Epidermal melanocyte (primary cell): ENCODE data around the gene GET4.

Experiments used
- DNase-seq: peaks from one replicate; pipeline ENCODE4 v3.0.0; 2011; ENCODE audit warnings: low spot score; ENCODE audit not compliant: insufficient read length

GET4 gene

DNA sequence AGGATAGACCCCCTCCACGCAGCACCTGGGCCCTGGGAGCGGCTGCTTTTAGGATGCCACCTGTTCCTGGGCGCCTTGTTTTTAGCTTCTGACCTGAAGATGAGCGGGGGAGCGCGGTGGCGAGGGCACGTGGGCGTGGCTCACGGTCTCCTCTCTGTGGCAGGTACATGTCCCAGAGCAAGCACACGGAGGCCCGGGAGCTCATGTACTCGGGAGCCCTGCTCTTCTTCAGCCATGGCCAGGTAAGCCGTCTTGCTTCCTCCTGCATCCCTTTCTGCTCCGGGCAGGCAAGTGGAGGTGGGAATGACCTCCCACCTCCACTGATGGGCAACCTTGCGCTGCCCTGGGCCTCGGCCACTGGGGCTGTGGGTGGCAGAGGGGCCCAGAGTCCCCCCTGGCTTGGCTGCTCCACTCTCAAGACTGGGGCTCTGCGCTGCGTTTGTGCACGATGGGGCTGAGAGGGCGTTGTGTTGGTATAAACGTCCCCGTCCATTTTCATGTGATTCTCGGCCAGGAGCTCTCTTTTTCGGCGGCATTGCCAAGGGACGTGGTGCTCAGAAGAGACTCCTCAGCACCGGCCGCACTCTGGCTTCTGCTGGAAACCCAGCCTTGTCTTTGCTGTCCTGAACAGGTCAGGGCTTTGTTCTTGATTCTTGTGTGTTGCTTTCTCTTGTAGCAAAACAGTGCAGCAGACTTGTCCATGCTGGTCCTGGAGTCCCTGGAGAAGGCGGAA lies 9.7 kb downstream of the GET4 start:
- DNase-seq = no peak

DNA sequence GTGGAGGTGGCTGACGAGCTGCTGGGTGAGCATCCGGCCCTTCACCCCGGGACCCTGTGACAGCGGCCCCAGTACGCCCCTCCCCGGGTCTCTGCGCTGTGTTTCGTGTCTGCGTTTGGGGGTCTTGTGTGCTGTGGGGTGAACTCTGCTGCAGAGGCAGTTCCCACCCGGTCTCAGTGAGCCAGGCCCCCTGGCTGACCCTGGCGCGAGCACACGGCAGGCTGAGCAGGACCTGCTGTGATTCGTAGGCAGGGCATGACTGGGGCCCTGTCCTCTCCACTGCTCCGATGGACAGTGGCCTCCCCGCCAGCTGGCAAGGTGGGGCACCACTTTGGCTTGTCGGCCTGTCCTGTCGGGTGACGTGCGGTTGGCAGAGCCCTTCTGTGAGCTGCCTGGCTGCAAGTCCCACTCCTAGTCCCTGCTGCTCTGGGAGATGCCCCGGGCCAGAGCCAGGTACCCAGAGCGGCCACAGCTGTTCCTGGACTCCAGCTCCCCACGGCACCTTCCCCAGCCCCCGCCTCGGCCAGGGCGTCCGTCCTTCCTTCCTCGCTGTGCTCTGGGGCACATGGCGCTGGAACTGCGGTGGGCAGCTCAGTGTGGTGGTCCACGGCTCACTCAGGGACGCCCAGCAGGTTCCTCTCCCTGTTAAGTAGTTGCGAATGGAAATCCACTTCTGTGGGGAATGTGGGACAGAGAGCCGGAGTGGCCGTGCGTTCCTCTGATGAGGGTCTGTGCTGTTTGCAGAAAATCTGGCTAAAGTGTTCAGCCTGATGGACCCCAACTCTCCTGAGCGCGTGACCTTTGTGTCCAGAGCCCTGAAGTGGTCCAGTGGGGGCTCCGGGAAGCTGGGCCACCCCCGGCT lies 10.5 kb downstream of the GET4 start:
- DNase-seq = no peak

DNA sequence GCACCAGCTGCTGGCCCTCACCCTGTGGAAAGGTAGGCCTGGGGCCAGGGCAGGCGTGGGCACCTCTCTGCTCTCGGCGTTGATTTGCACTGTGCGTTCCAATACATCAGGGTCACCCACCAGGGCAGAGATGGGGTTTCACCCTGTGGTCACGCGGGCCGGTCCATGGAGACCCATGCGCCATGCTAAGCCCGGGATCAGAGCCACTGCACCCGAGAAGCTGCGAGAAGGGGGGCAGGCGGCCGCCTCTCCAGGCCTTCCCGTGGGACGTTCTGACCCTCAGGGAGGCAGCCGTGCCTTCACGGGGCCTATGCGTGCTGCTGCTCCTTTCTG lies 11.1 kb downstream of the GET4 start:
- no peak for DNase-seq

DNA sequence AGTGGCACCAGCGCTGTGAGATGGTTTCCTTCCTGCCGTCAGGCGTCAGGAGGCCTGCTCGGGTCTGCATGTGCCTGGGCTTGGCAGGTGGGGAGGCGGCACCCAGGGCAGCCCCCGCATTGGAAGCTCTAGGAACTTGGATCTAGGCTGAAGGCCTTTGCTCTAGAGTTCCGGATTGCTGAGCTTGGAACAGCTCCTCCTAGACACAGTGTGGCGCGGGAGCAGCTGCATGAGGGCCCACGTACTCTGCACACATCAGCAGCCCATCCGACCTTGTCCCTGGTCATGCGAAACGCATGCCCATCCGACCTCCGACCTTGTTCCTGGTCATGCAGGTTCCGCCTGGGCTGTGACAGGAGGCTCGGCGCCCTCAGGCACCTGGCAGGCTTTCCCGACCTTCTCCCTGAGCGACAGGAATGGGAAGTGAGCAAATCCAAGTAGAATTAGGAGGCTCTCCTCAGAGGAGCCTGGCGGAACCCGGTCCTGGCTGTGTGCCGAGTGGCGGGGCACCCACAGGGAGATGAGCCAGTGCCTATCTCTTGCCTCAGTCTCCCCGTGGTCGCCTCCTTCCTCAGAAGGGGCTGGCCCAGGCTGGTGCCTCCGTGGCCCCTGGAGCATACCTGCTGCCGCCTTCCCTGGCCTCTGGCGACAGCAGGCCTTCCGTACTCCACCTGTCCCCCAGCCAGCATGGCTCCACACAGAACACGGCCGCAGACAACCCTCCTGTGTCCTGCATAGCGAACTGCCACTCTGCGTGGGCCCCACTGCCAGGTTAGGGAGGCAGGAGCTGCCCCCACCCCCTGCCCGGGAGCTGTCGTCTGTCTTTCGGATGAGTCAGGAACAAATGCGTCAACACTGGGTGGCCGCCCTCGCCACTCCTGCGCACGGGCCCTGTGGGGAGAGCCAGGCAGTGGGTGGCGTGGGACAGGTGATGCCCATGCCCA lies 12.0 kb downstream of the GET4 start:
- no peak for DNase-seq

DNA sequence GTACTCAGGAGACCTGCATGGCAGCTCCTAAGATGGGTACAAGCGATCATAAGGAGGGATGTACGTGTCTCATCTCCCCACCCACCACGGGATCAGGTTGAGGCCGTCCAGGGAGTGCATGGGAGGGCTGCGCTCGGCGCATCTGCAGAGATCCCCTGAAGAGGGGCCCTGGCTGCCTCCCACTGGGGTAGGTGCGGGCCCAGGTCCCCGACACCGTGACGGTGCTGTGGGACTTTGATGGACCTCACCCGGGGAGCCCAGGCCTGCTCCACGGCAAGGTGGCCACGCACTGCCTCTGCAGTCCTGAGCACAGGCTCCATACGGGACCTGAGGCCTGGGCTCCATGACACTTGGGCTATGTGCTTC lies 12.7 kb downstream of the GET4 start:
- DNase-seq = no peak

DNA sequence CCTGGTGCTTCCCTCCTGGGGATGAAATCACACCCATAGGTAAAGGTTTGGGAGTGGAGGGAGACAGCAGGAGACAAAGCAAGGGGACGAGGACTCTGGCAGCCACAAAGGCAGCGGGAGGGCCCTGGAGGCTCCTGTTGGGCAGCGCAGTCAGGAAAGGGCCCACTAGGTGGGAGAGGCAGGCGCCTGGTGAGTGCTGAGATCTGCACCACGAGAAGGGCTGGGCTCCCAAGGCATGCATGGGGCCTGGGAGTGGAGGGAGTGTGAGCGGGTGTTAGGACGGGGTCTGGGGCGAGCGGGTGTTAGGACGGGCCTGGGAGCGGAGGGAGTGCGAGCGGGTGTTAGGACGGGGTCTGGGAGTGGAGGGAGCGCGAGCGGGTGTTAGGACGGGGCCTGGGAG lies 13.0 kb downstream of the GET4 start:
- no peak for DNase-seq

DNA sequence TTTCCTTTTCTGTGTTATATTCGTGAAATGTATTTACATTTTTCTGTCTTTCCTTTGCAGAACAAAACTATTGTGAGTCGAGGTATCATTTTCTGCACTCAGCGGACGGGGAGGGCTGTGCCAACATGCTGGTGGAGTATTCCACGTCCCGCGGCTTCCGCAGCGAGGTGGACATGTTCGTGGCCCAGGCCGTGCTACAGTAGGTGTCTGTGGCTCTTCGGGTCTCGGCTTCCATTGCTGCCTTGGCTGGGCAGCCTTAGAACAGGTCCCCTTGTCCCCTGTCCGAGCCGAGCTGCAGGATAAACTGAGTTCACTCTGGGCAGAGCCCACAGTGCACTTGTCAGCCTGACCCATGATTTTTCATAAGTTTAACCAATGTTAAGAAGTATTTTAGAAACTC lies 14.5 kb downstream of the GET4 start:
- no peak for DNase-seq

DNA sequence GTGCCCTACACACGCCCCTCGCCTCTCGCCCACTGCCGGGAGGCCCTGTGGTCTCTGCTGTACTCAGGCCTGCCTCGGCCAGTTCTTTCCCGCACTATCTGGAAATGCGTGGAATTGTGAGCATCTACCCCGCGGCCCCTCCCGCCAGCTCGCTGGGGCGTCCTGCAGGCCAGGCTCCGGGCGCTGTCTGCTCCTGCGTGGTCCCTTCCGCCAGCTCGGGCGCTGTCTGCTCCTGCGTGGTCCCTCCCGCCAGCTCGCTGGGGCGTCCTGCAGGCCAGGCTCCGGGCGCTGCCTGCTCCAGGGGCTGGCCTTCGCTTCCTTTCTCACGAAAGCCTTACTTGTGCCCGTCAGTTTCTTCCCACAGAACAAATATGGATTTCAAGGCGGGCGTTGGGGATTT lies 14.9 kb downstream of the GET4 start:
- DNase-seq = no peak

DNA sequence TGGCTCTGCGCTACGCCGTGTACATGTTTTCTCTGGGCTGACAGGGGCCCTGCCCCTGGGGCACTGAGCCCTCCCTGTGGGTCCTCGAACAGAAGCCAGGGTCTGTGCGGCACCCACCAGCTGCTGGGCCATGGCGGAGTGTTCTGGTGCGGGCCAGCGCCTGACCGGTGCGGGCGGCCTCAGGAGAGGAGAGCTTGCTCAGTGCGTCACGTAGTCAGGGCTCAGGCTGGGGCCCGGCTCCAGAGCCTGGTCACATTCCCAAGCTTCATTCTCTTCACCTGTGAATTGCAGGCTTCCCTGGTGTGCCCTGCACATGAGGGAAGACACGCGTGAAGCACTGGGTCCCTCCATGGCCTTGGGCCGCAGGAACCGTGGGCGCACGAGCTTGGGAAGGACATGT lies 15.5 kb downstream of the GET4 start:
- DNase-seq = no peak

DNA sequence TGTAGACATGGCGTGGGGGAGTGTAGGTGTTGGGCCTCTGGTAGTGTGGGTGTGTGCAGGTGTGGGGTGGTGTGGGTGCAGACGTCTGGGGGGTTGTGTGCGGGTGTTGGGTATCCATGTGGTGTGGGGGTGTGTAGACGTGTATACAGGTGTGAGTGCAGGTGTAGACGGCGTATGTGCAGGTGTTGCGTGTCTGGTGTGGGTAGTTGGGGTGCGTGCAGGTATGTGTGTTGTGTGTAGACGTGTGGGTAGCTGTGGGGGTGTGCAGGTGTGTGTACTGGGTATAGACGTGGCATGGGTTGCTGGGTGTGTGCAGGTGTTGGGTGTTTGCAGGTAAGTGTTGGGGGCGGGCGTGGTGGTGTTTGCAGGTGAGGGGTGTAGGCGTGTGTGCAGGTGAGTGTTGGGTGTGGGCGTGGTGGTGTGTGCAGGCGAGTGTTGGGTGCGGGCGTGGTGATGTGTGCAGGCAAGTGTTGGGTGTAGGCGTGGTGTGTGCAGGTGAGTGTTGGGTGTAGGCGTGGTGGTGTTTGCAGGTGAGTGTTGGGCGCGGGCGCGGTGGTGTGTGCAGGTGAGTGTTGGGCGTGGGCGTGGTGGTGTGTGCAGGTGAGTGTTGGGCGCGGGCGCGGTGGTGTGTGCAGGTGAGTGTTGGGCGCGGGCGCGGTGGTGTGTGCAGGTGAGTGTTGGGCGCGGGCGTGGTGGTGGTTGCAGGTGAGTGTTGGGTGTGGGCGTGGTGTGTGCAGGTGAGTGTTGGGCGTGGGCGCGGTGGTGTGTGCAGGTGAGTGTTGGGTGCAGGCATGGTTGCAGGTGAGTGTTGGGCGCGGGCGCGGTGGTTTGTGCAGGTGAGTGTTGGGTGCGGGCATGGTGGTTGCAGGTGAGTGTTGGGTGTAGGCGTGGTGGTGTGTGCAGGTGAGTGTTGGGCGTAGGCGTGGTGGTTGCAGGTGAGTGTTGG lies 16.6 kb downstream of the GET4 start:
- DNase-seq = no peak

DNA sequence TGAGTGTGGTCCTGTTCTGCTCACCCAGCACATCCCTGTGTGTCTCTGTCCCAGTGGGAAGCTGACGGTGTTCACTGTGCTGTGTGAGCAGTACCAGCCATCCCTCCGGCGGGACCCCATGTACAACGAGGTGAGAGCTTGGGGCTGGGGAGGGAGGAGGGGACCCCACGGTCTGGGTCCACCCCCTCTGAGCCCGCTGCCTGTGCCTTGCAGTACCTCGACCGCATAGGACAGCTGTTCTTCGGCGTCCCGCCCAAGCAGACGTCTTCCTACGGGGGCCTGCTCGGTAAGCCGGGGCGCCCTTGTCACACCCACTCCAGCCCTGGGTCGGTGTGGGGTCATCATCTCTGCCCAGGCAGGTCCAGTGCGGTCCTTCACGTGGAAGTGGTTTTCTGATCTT lies 17.3 kb downstream of the GET4 start:
- no peak for DNase-seq

DNA sequence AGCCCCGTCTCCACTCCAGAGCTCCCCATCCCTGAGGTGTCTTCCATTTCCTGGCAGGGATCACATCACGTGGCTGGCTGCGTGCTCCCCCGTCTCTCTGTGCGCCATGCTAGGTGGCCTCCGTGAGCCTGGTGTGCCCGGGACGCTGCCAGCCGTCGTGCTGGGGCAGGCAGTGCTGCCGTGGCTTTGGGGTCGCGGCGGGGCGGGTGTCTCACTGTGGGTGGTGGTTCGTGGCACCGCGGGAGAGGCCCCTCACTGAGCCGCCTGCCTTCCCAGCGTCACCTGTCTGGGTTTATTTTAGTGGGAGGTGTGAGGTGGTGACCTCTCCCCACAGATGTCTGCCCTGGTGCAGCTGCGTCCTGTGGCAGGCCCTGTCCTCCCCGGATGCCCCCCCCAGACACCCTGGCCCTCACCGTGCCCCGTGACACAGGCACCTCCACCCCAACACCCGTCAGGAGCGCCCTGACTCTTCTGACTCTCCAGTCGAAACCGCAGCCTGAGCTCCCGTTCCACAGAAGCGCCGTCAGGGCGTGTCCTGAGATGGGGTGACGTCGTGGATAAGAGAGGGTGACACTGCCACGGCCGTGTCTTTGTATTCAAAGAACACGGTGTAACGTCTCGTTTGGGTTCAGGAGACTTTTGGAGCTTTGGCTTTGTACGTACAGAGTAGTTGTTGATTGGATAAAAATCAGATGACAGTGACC lies 18.0 kb downstream of the GET4 start:
- no peak for DNase-seq

DNA sequence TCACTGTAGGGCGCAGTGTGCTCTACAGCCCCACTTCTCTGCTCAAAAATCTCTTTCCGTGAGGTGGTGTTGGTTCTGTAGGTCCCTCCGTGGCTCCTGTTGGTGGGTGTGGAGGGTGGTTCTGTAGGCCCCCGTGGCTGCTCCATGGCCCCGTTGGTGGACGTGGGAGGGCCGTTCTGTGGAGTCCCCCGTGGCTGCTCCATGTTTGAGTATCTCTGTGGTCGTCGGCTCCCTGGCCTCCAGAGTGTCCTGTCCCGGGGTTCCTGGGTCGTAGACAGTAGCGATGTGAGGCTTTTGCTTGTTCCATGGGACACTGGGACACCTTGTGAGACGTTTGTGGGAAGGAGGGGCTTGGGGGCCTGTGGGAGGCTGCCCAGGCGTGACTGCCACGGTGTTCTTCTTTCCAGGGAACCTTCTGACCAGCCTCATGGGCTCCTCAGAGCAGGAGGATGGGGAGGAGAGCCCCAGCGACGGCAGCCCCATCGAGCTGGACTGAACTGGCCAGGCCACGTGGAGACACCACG lies 18.6 kb downstream of the GET4 start:
- DNase-seq = no peak

DNA sequence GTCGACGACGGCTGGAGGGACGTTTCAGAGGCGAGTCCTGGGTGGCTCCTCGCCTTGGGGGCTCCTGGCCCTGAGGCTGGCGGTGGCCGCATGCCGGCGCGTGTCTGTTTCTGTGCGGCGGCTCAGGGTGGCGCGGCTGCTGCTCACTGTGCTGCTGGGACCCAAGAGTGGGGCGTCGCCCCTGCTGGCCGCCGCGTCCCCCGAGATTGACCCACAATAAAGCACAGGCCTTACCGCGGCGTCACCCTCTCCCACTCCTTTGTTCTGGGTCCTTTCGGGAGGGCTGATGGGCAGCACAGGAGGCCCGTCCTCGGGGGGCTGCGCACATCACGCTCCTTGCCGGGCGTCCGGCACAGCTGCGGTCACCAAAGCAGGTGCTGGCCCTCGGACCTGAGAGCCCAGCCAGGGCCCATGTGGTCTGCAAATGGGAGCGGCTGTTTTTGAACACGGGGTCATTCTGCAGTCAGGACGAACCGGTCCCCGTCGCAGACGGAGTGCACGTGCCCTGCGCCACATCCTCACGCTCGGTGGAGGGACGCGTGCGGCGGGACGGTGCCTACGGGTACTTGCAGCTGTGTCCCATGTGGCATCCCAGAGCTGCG lies 19.2 kb downstream of the GET4 start:
- DNase-seq = no peak

DNA sequence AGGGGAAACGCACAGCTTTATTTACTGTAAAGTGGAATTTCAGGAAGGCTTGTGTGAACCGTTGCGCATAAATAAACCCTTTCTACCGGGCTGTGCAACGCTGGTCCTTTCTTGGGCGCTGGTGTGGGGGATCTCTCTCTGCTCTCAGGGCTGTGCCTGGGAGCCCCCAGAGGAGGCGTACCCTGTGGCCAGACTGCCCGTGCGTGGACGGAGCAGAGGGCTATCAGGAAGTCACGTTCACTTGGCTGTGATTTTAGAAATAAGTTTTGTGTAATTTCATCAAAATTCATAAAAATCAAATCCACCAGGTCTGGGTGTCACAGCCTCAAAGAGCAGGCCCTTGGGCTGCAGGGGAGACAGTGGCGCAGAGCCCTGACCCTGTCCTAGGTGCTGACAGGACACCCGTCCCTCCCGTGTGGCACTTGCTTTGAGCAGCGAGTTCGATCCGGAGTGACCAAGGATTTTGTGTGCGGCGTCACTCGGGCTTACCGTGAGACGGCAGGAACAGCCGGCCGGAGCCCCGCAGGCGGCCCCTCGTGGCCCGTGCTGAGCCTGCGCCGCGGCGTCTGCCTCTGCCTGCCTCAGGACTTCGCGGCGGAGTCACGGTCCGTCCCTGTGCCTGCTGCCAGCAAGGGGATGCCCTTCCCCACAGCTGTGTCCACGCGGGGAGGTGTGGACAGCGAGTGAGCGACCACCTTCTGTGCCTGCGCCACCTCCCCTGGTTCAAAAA lies 20.2 kb downstream of the GET4 start:
- DNase-seq = no peak

DNA sequence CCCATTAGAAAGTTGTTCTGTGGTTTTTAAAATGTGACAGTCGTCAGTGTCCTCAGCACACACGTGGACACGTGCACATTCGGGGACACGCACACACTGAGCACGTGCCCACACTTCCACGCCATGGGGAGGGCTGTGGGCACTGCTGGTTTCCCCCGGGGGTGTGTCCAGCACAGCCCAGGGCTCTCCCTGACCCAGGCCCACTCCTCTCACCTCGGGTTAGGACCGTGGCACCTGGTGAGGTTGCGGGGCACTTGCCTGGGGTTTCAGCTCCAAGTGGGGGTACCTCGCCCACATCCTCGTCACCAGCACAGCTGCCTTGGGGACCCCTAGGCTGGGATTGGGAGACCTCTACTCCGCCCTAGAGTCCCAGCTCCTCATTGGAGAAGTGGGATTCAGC lies 20.7 kb downstream of the GET4 start:
- no peak for DNase-seq

DNA sequence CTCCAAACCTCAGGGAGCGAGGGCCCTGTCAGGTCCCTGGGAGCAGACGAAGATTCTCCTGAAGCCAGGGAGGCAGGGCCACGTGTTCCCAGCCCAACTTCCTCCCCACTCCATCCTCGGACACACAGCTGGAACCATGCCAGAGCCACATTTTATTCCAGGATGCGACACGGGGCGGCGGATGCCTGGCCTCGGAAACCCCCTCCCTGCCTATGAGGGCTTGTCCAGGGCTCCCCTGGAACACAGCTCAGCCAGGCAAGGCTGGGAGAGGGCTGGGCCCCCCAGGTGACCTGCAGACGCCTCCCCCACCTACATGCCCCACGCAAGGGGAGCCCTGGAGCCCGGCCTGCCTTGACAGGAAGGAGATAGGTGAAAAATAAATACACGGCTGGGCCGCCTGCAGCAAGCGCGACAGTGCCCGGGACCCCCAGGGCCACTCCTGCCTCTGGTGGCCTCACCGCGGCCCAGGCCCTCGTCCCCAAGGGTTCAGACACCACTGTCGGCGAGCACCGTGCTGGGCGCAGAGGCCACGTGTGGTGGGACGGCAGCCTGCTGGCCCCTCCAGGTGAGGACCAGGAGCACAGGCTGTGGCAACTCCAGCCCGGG lies 21.5 kb downstream of the GET4 start:
- no peak for DNase-seq

DNA sequence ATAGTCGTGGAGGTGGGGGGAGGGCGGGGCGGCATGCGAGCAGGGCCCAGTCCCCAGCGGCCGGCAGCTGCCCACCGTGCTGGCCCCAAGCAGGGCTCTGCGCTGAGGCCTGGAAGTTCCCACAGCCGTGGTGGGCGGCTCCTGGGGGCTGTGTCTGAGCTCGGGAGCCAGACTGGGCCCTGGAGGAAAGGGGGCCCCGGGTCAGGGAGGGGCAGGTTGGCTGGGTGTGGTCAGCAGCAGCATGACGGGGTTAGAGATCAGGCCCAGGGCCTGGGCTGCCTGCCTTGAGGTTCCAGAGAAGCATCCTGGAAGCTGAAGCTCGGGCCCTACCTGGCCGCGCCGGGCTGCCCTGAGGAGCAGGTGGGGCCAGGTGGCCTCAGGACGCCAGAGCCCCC lies 22.1 kb downstream of the GET4 start:
- no peak for DNase-seq
